CD14-positive monocyte (primary cell): ENCODE data around the gene NFE2L1. TPM values are rescaled to one million over a fixed set of nuclear protein-coding genes. Genes with fewer than 3 reads are reported as not detected.
"Not testable (repeated sequence)": the region's sequence is repeated elsewhere in the genome, so short reads cannot be mapped to it uniquely, and the experiment has no call there.

Source experiments
- DNase-seq, 3 donors: peaks; one replicate each; pipeline ENCODE4 v3.0.0-alpha.2; 2011 to 2022
- H2AFZ ChIP-seq: 2 replicates; pipeline ENCODE4 v1.6.0; 2012; ENCODE audit warnings: mild to moderate bottlenecking, low read depth, low read length, inconsistent platforms; ENCODE audit not compliant: insufficient read depth, poor library complexity, severe bottlenecking
- H3K27ac ChIP-seq, 2 donors: 1 replicate in 1 of 2; 2 replicates in 1 of 2; pipeline ENCODE4 v1.5.1; 2012 to 2013; ENCODE audit warnings: low read length in 2 of 2, control low read depth in 1 of 2, inconsistent platforms in 1 of 2, low read depth in 1 of 2, mild to moderate bottlenecking in 1 of 2
- H3K27me3 ChIP-seq, 2 donors: one replicate each; pipeline versions ENCODE4 v1.6.0 to v1.6.1; 2011 to 2013; ENCODE audit warnings: low read length in 2 of 2; ENCODE audit not compliant: control insufficient read depth in 2 of 2, insufficient read depth in 2 of 2
- H3K36me3 ChIP-seq, 2 donors: replicated peaks in 1 of 2; 1 replicate in 1 of 2; 2 replicates in 1 of 2; pipeline versions ENCODE4 v1.5.1 to v1.6.1; 2012 to 2013; ENCODE audit warnings: low read length in 2 of 2, control low read depth in 1 of 2, inconsistent platforms in 1 of 2, mild to moderate bottlenecking in 1 of 2; ENCODE audit not compliant: insufficient read depth in 2 of 2, control insufficient read depth in 1 of 2
- H3K4me1 ChIP-seq, 2 donors: 1 replicate in 1 of 2; 2 replicates in 1 of 2; pipeline versions ENCODE4 v1.5.1 to v1.6.1; 2012 to 2013; ENCODE audit warnings: low read length in 2 of 2, control low read depth in 1 of 2, inconsistent platforms in 1 of 2, mild to moderate bottlenecking in 1 of 2, moderate library complexity in 1 of 2; ENCODE audit not compliant: insufficient read depth in 2 of 2, control insufficient read depth in 1 of 2
- H3K4me2 ChIP-seq: replicated peaks from 2 replicates; pipeline ENCODE3; 2012; ENCODE audit warnings: low read length, moderate library complexity, mild to moderate bottlenecking; ENCODE audit not compliant: poor library complexity, severe bottlenecking; ENCODE audit errors: extremely low read depth
- H3K4me3 ChIP-seq, 3 experiments: fragments of 200-600 bp in 1 of 3; sonication (generic) in 1 of 3; replicated peaks in 1 of 3; 1 replicate in 2 of 3; 2 replicates in 1 of 3; pipeline ENCODE4 v1.5.1; 2011 to 2013; ENCODE audit warnings: low read length in 3 of 3, mild to moderate bottlenecking in 3 of 3, control low read depth in 2 of 3, low read depth in 2 of 3, inconsistent platforms in 1 of 3, moderate library complexity in 1 of 3
- H3K79me2 ChIP-seq: 2 replicates; pipeline ENCODE4 v1.6.0; 2012; ENCODE audit warnings: mild to moderate bottlenecking, control low read depth, inconsistent platforms, low read length, moderate library complexity; ENCODE audit not compliant: insufficient read depth
- H3K9ac ChIP-seq: 2 replicates; pipeline ENCODE4 v1.6.0; 2017; ENCODE audit warnings: low read length, mild to moderate bottlenecking; ENCODE audit not compliant: insufficient read depth, poor library complexity, severe bottlenecking
- H3K9me3 ChIP-seq, 2 donors: replicated peaks in 1 of 2; 1 replicate in 1 of 2; 2 replicates in 1 of 2; pipeline versions ENCODE4 v1.5.1 to v1.6.1; 2012 to 2013; ENCODE audit warnings: low read length in 2 of 2, control low read depth in 1 of 2; ENCODE audit not compliant: control insufficient read depth in 1 of 2, insufficient read depth in 1 of 2
- H4K20me1 ChIP-seq: 2 replicates; pipeline ENCODE4 v1.6.0; 2012; ENCODE audit warnings: mild to moderate bottlenecking, low read length, control low read depth, moderate library complexity; ENCODE audit not compliant: insufficient read depth
- H3K27ac Mint-ChIP-seq, 7 donors: one replicate each; pipeline ENCODE4 v1.8.0; 2020; ENCODE audit warnings: mild to moderate bottlenecking in 7 of 7, mixed read lengths in 7 of 7, moderate library complexity in 6 of 7, inconsistent platforms in 2 of 7
- H3K27me3 Mint-ChIP-seq, 3 donors: one replicate each; pipeline ENCODE4 v1.8.0; 2021 to 2022; ENCODE audit warnings: low read depth in 3 of 3, mild to moderate bottlenecking in 3 of 3, mixed read lengths in 3 of 3, moderate library complexity in 3 of 3, inconsistent platforms in 1 of 3
- H3K36me3 Mint-ChIP-seq, 2 donors: one replicate each; pipeline ENCODE4 v1.8.0; 2020; ENCODE audit warnings: mixed read lengths in 2 of 2, inconsistent platforms in 1 of 2, mild to moderate bottlenecking in 1 of 2
- H3K4me1 Mint-ChIP-seq: one replicate; pipeline ENCODE4 v1.8.0; 2020; ENCODE audit warnings: mild to moderate bottlenecking, mixed read lengths
- H3K4me3 Mint-ChIP-seq, 2 donors: one replicate each; pipeline ENCODE4 v1.8.0; 2020; ENCODE audit warnings: mild to moderate bottlenecking in 2 of 2, mixed read lengths in 2 of 2, moderate library complexity in 1 of 2
- H3K9me3 Mint-ChIP-seq, 7 donors: one replicate each; pipeline ENCODE4 v1.8.0; 2020 to 2022; ENCODE audit warnings: mixed read lengths in 7 of 7, mild to moderate bottlenecking in 6 of 7, moderate library complexity in 6 of 7, inconsistent platforms in 2 of 7
- WGBS: methylation state at CpG from one replicate; pipeline ENCODE4 v1.1.5; 2013; ENCODE audit warnings: missing lambda C conversion rate; ENCODE audit not compliant: insufficient coverage; 5-methylcytosine and 5-hydroxymethylcytosine counted together
- intact Hi-C, 2 donors: fragments of 100-400 bp; cut with micrococcal nuclease; formaldehyde crosslinking; loops; one replicate each; pipeline versions ENCODE4 v1.15.0 to v1.15.1; 2023
- polyA plus RNA-seq, 3 donors: library from polyadenylated mRNA; depleted of rRNA in 1 of 3; unstranded in 2 of 3; stranded (reverse) in 1 of 3; fragments of 300-500 nt in 2 of 3; fragments of >200 nt in 1 of 3; fragmentation: Illumina TruSeq in 2 of 3; gene quantifications; 1 replicate in 2 of 3; 2 replicates in 1 of 3; pipeline ENCODE4 v1.2.3, GENCODE V29; 2012 to 2021
- TF ChIP-seq, protein P1 (sequence below): fragments of 200-600 bp; IDR thresholded peaks from one replicate; pipeline ENCODE4 v1.8.0; 2022; ENCODE audit warnings: antibody characterized with exemption, mild to moderate bottlenecking

The NFE2L1 gene
- polyA plus RNA-seq, 3 donors = 2.8 to 27.0 (median 7.1) TPM

DNA sequence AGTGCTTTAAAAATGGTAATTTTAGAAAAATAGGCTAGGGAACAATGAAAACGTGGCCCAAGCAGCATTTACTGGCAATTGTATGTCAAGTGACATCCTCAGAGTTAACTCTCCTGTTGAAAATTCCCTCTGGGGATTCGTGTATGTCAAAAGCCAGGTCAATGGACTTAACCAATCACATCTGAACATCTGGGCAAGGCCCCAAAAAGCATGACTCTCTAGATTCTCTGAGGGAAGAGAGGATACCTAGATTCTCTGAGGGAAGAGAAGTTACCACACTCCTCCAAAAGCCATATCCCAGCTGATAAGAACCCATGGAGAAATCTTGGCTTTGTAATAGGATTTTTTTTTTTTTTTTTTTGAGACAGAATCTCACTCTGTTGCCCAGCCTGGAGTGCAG is 23.5 kb downstream of the NFE2L1 start:
- H3K27me3 Mint-ChIP-seq = peaks cover 0 to 1% (median 0%) of the 10 kb centered on the region in 3 donors
- H3K9me3 ChIP-seq = no peaks in the 10 kb centered on the region
- H3K79me2 ChIP-seq = no peaks in the 10 kb centered on the region
- H3K27ac ChIP-seq = no peak overlapping the region
- H3K4me3 Mint-ChIP-seq = no peak overlapping the region
- no peak overlapping the region for H3K4me2 ChIP-seq
- H3K4me1 Mint-ChIP-seq = no peaks in the 10 kb centered on the region
- peaks cover 50 to 96% of the 10 kb centered on the region in 2 donors for H3K36me3 ChIP-seq
- TF ChIP-seq, protein P1, sequence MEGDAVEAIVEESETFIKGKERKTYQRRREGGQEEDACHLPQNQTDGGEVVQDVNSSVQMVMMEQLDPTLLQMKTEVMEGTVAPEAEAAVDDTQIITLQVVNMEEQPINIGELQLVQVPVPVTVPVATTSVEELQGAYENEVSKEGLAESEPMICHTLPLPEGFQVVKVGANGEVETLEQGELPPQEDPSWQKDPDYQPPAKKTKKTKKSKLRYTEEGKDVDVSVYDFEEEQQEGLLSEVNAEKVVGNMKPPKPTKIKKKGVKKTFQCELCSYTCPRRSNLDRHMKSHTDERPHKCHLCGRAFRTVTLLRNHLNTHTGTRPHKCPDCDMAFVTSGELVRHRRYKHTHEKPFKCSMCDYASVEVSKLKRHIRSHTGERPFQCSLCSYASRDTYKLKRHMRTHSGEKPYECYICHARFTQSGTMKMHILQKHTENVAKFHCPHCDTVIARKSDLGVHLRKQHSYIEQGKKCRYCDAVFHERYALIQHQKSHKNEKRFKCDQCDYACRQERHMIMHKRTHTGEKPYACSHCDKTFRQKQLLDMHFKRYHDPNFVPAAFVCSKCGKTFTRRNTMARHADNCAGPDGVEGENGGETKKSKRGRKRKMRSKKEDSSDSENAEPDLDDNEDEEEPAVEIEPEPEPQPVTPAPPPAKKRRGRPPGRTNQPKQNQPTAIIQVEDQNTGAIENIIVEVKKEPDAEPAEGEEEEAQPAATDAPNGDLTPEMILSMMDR = no peak
- peaks cover 58 to 78% of the 10 kb centered on the region in 2 donors for H3K36me3 Mint-ChIP-seq
- no peaks in the 10 kb centered on the region for H3K27me3 ChIP-seq
- H4K20me1 ChIP-seq = peaks cover 8% of the 10 kb centered on the region
- H2AFZ ChIP-seq = no peak overlapping the region
- H3K4me3 ChIP-seq = no peak overlapping the region
- H3K9me3 Mint-ChIP-seq = no peaks in the 10 kb centered on the region
- intact Hi-C loops = no loop called here
- DNase-seq = no peak
- H3K9ac ChIP-seq = no peak overlapping the region
- H3K4me1 ChIP-seq = no peaks in the 10 kb centered on the region
- no peak overlapping the region for H3K27ac Mint-ChIP-seq
- 90% methylated on average over 2 of the region's 2 CpGs for WGBS

DNA sequence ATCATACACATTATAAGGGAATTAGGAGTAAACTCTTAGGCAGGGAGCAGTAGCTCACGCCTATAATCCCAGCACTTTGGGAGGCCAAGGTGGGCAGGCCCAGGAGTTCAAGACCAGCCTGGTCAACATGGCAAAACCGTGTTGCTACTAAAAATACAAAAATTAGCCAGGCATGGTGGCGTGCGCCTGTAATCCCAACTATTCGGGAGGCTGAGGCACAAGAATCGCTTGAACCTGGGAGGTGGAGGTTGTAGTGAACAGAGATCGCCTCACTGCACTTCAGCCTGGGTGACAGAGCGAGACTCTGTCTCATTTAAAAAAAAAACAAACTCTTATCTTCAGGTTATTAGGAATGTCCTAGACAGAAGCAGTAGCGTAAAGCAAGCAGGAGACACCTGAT is 24.7 kb downstream of the NFE2L1 start:
- H3K9ac ChIP-seq, intact Hi-C loops, H3K27me3 Mint-ChIP-seq, DNase-seq, H4K20me1 ChIP-seq, H3K4me3 ChIP-seq, H3K4me3 Mint-ChIP-seq, H3K9me3 Mint-ChIP-seq, H3K27ac Mint-ChIP-seq, H3K79me2 ChIP-seq, H3K27me3 ChIP-seq, H3K4me1 ChIP-seq, H3K4me2 ChIP-seq, H2AFZ ChIP-seq, H3K9me3 ChIP-seq, H3K27ac ChIP-seq, H3K4me1 Mint-ChIP-seq: not testable (repeated sequence)
- H3K36me3 ChIP-seq = peaks cover 47 to 88% of the 10 kb centered on the region in 2 donors
- H3K36me3 Mint-ChIP-seq = peaks cover 53 to 74% of the 10 kb centered on the region in 2 donors
- 100% methylated on average over 1 of the region's 9 CpGs for WGBS

DNA sequence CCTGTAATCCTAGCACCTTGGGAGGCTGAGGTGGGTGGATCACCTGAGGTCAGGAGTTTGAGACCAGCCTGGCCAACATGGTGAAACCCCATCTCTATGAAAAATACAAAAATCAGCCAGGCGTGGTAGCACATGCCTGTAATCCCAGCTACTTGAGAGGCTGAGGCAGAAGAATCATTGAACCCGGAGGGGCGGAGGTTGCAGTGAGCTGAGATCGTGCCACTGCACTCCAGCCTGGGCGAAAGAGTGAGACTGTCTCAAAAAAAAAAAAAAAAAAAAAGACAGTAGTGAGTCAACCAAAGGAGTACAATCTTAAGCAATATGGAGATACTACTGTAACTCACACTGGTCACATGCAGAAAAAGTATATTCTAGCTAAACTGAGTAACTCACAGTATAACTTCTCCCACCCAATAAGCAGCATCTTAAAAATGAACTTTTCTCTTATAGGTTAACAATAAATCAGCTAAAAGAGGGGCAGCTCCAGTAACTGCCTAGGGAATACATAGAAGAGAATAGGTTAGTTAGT is 25.5 kb downstream of the NFE2L1 start:
- 100% methylated on average over 1 of the region's 5 CpGs for WGBS
- intact Hi-C loops = loop anchor here (1.0 to 2.0 kb wide), 2 partner anchors 48 to 49 kb away; no protein-coding TSS in a partner anchor
- H3K36me3 ChIP-seq = peaks cover 41 to 80% of the 10 kb centered on the region in 2 donors
- H3K4me2 ChIP-seq, H2AFZ ChIP-seq, H3K9me3 Mint-ChIP-seq, H3K27ac Mint-ChIP-seq, H3K9me3 ChIP-seq, DNase-seq, H3K27me3 Mint-ChIP-seq, H3K4me3 Mint-ChIP-seq, H3K4me1 Mint-ChIP-seq, H3K27ac ChIP-seq, H4K20me1 ChIP-seq, H3K27me3 ChIP-seq, H3K4me3 ChIP-seq, H3K4me1 ChIP-seq, H3K9ac ChIP-seq, H3K79me2 ChIP-seq: not testable (repeated sequence)
- H3K36me3 Mint-ChIP-seq = peaks cover 46 to 68% of the 10 kb centered on the region in 2 donors
